Measurements from ENCODE around the gene GSKIP. TPM values are rescaled to one million over a fixed set of nuclear protein-coding genes. Genes with fewer than 3 reads are reported as not detected.

The GSKIP gene
- total RNA-seq, 2 experiments from 2014 or later: 10.3 to 11.9 TPM

DNA sequence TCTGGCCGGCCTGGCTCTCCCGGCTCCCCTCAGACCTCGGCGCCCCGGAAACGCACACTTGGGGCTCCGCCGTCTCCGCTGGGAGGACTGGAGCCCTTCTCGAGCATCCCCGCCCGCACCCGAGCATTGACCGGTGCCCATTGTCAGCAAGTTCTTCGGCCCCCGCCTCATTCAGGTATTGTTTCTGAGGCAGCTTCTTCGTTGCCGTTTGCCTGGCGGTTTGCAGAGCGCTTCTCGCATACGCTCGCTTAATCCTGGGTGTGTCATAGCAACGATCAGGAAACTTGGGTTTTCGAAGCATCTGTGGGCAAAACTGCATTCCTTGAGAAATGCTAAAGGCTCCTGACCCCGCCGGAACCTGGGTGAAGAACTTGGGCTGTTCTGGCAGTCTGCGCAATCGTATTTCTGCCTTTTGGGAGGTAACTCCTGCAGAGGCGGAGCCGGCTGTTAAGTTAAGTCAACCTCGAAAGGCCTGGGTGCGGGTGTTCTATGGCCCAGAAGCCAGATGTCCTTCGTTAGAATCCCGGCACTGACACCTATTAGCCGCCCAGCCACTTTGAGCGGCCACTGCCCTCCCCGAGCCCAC, 518 bp downstream of the GSKIP start:
- Mint-ChIP-seq H3K36me3 (ENCODE audit: low read depth) (peaks cover 25% of the 10 kb centered on the region), H3K27ac (peak overlapping the region; percentile 89), H3K9me3 (no peaks in the 10 kb centered on the region), H3K27me3 (no peaks in the 10 kb centered on the region), H3K4me3 (peak overlapping the region; percentile 95), H3K4me1 (ENCODE audit: low read depth) (peaks cover 72% of the 10 kb centered on the region)
- Histone ChIP-seq H3K27ac (ENCODE audit: low read depth in 1 of 2, low read length in 2 of 2) (peak overlapping the region; percentile 62 to 97), H3K27me3 (ENCODE audit: control insufficient read depth in 1 of 2, insufficient read depth in 2 of 2, low read length in 2 of 2) (no peaks in the 10 kb centered on the region), H3K4me1 (ENCODE audit: insufficient read depth, low read length) (peaks cover 28% of the 10 kb centered on the region), H3K9me3 (ENCODE audit: control insufficient read depth in 1 of 2, insufficient read depth in 1 of 2, low read length in 2 of 2) (no peaks in the 10 kb centered on the region), H3K36me3 (ENCODE audit: insufficient read depth, low read length) (no peaks in the 10 kb centered on the region), H3K4me3 (ENCODE audit: low read length) (peak overlapping the region; percentile 80)
- ATAC-seq (ENCODE audit: poor library complexity): peak; percentile 23
- intact Hi-C loops (cut with DNase I, micrococcal nuclease): loop anchor here (1.0 to 10.0 kb wide), 6 partner anchors 27 to 839 kb away; partner anchors contain the start of genes PAPOLA (in 1 of the 2) and VRK1 (in 1 of the 2)
- DNase-seq: peak; percentile 10 to 65 (median 40)
- POLR2A ChIA-PET: interaction anchor here (0.8 to 2.1 kb wide), 3 partner anchors 25 to 28 kb away, joined by 4 to 13 read pairs (median 5); partner anchors contain the start of gene AK7
- CTCF ChIA-PET: no interaction called here
- TF ChIP-seq, protein P1, sequence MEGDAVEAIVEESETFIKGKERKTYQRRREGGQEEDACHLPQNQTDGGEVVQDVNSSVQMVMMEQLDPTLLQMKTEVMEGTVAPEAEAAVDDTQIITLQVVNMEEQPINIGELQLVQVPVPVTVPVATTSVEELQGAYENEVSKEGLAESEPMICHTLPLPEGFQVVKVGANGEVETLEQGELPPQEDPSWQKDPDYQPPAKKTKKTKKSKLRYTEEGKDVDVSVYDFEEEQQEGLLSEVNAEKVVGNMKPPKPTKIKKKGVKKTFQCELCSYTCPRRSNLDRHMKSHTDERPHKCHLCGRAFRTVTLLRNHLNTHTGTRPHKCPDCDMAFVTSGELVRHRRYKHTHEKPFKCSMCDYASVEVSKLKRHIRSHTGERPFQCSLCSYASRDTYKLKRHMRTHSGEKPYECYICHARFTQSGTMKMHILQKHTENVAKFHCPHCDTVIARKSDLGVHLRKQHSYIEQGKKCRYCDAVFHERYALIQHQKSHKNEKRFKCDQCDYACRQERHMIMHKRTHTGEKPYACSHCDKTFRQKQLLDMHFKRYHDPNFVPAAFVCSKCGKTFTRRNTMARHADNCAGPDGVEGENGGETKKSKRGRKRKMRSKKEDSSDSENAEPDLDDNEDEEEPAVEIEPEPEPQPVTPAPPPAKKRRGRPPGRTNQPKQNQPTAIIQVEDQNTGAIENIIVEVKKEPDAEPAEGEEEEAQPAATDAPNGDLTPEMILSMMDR (IDR thresholded peaks at IDR 0.05): no peak

DNA sequence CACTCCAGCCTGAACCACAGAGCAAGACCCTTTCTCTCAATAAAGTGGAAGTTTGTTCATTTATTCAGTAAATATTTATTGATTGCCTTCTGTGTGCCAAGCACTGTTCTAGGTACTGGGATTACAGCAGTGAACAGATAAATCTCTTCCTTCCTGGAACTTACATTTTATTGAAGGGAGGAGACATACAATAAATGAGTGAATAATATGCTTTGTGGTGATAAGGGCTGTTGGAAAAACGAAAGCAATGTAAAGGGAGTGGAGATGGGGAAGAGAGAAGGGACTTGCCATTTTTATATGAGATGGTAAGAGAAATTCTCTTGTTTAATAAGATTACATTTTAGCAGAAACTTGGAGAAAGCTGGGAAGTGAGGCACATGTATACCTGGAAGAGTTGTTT, 1.6 kb downstream of the GSKIP start:
- H3K27ac Mint-ChIP-seq: peak overlapping the region; percentile 89
- H3K9me3 Mint-ChIP-seq: no peaks in the 10 kb centered on the region
- ATAC-seq (ENCODE audit: poor library complexity) (no peak), DNase-seq (no peak)
- H3K4me1 ChIP-seq (ENCODE audit: insufficient read depth, low read length): peaks cover 28% of the 10 kb centered on the region
- H3K27ac ChIP-seq (ENCODE audit: low read depth in 1 of 2, low read length in 2 of 2): no peak overlapping the region
- H3K9me3 ChIP-seq (ENCODE audit: control insufficient read depth in 1 of 2, insufficient read depth in 1 of 2, low read length in 2 of 2): no peaks in the 10 kb centered on the region
- H3K36me3 ChIP-seq (ENCODE audit: insufficient read depth, low read length): no peaks in the 10 kb centered on the region
- H3K36me3 Mint-ChIP-seq (ENCODE audit: low read depth): peaks cover 28% of the 10 kb centered on the region
- TF ChIP-seq, protein P1 (IDR thresholded peaks at IDR 0.05): no peak
- CTCF ChIA-PET: no interaction called here
- H3K4me3 ChIP-seq (ENCODE audit: low read length): no peak overlapping the region
- intact Hi-C loops (cut with DNase I, micrococcal nuclease): loop anchor here (10.0 kb wide), 3 partner anchors 140 to 840 kb away; partner anchors contain the start of genes PAPOLA (in 1 of the 2) and VRK1 (in 1 of the 2)
- H3K27me3 ChIP-seq (ENCODE audit: control insufficient read depth in 1 of 2, insufficient read depth in 2 of 2, low read length in 2 of 2): no peaks in the 10 kb centered on the region
- H3K27me3 Mint-ChIP-seq: no peaks in the 10 kb centered on the region
- POLR2A ChIA-PET: interaction anchor here (1.4 to 2.0 kb wide), 2 partner anchors 24 to 26 kb away, joined by 3 to 5 read pairs; no protein-coding TSS in a partner anchor
- peaks cover 74% of the 10 kb centered on the region for H3K4me1 Mint-ChIP-seq (ENCODE audit: low read depth)
- peak overlapping the region; percentile 95 for H3K4me3 Mint-ChIP-seq

DNA sequence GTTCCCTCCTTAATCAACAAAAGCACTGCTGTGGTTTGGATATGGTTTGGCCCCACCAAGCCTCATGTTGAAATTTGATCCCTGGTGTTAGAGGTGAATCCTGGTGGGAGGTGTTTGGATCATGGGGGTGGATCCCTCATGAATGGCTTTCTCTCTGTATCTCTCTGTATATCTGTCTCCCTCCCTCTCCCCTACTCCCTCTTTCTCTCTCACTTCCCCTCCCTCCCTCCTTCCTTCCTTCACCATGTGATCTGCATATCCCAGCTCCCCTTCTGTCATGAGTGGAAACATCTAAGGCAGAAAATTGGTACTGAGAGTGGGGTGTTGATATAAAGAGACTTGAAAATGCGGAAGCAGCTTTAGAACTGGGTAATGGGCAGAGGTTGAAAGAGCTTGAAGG, 5.2 kb downstream of the GSKIP start:
- Mint-ChIP-seq H3K9me3 (no peaks in the 10 kb centered on the region), H3K4me3 (no peak overlapping the region), H3K27me3 (no peaks in the 10 kb centered on the region), H3K27ac (no peak overlapping the region), H3K36me3 (ENCODE audit: low read depth) (peaks cover 22% of the 10 kb centered on the region), H3K4me1 (ENCODE audit: low read depth) (peaks cover 58% of the 10 kb centered on the region)
- ChIA-PET POLR2A (no interaction called here), CTCF (interaction anchor here (0.5 to 0.8 kb wide), 2 partner anchors 16 to 19 kb away, joined by 4 read pairs; no protein-coding TSS in a partner anchor)
- ATAC-seq (ENCODE audit: poor library complexity) (no peak), DNase-seq (no peak)
- no peaks in the 10 kb centered on the region for H3K9me3 ChIP-seq (ENCODE audit: control insufficient read depth in 1 of 2, insufficient read depth in 1 of 2, low read length in 2 of 2)
- intact Hi-C loops (cut with DNase I, micrococcal nuclease): loop anchor here (10.0 kb wide), 3 partner anchors 136 to 844 kb away; partner anchors contain the start of genes PAPOLA (in 1 of the 2) and VRK1 (in 1 of the 2)
- H3K4me3 ChIP-seq (ENCODE audit: low read length): no peak overlapping the region
- TF ChIP-seq, protein P1 (IDR thresholded peaks at IDR 0.05): no peak
- no peaks in the 10 kb centered on the region for H3K36me3 ChIP-seq (ENCODE audit: insufficient read depth, low read length)
- H3K27ac ChIP-seq (ENCODE audit: low read depth in 1 of 2, low read length in 2 of 2): no peak overlapping the region
- peaks cover 20% of the 10 kb centered on the region for H3K4me1 ChIP-seq (ENCODE audit: insufficient read depth, low read length)
- H3K27me3 ChIP-seq (ENCODE audit: control insufficient read depth in 1 of 2, insufficient read depth in 2 of 2, low read length in 2 of 2): no peaks in the 10 kb centered on the region
